Limb (tissue), 2 donors: ENCODE data around the gene KLHL29.

Experiments
- DNase-seq, 2 donors: peaks; one replicate each; pipeline ENCODE4 v3.0.0-alpha.2; 2016; ENCODE audit errors: extremely low spot score in 2 of 2

KLHL29 gene

DNA sequence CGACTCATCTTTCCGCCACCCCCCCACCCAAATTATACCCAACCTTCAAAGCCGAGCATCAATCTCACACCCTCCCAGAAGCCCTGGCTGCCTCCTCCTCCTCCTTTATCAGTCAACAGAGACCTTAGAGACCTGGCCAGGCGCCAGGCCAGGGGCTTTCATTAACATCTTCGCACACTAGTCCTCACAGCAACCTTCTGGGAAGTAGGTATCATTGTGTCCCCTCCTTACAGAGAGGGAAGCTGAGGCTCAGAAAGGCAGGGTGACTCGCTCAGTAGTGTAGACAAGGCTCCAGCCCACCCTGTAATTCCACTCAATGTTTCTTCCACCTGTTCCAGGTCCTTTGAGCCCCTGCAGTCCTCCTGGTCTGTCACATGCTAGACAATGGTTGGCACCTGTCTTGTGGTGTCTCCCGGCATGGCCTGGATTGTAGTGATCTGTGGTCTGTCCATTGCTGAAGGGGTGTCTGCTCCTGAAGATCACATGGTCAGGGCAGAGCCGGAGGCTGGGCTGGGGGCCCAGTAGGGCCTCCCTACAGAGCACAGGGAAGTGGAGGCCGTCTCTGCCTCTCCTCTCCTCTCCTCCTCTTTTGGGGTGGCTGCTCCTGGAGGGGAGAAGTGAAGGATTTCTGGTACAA is 36.0 kb downstream of the KLHL29 start:
- peak in 1 of 2 donors; percentile 28 for DNase-seq

DNA sequence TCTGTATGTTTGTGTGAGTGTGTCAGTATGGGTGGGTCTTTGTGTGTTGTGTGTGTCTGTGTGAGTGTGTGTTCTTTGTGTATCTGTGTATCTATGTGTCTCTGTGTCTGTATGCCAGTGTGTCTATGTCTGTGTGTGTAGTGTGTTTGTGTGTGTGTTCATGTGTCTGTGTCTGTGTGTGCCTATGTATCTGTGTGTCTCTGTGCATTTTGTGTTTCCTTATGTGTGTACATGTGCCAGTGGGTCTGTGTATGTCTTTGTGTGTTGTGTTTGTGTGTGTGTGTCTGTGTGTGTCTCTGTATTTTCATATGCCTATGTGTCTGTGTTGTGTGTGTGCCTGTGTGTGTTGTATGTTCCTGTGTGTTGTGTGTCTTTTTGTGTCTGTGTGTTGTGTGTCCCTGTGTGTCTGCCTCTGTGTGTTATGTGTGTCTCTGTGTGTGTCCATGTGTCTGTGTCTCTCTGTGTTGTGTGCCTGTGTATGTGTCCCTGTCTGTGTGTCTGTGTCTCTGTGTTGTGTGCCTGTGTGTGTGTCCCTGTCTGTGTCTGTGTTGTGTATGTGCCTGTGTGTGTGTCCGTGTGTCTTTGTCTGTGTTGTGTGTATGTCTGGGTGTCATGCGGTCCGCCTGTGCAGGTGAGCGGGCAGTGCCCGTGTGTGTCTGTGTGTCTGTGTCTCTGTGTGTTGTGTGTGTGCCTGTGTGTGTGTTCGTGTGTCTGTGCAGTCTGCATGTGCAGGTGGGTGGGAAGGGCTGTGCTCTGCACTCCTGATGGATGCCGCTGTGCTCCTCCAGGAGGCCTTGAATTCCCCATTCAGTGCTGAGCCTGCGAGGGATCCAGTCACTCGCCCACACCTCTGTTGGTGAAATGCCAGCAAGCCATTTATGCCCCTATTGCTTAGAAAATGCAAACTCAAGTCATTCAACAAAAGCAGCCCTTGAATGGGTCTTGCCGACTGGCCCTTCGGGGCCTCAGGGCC is 37.4 kb downstream of the KLHL29 start:
- peak in 1 of 2 donors; percentile 42 for DNase-seq

- peak in 1 of 2 donors; percentile 29 for DNase-seq
Observed at GRCh38 chr2:23423062-23423872, 38.3 kb downstream of the KLHL29 start.

DNA sequence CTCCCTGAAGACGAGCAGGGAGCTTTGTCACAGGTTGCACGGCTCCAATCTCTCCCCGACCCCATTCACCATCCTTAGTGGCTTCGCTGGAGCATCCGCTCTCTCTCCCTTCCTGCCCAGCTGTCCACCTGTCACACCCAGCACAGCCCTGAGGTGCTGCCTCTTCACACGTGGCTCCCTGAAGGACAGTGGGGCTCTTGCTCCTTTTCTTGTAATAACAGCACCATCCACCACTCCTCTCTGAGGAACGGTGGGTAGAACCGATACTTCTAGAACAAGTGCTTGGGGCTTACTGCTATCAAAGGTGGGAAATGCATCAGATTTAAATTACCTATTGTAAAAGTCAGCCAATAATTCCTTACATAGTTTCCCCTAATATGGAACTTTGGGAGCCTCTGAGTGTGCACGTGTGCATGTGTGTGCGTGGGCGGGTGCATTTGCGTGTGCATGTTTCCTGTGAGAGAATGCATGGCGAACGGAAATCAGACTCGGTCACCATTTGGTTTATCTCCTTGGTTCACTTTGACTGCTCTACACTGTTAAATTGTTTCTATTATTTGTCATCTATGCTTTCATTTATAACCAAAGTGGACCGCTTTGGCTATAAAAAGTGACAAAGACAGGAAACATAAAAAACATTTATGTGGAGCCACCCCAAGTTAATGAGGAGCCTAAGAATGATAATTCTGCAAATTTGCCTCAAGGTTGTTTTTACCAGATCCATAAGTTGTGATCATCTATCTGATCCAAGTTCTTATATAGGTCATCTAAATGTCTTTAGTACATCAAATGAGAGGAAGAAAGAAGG is 39.1 kb downstream of the KLHL29 start:
- DNase-seq, result peak in 1 of 2 donors; percentile 21

DNA sequence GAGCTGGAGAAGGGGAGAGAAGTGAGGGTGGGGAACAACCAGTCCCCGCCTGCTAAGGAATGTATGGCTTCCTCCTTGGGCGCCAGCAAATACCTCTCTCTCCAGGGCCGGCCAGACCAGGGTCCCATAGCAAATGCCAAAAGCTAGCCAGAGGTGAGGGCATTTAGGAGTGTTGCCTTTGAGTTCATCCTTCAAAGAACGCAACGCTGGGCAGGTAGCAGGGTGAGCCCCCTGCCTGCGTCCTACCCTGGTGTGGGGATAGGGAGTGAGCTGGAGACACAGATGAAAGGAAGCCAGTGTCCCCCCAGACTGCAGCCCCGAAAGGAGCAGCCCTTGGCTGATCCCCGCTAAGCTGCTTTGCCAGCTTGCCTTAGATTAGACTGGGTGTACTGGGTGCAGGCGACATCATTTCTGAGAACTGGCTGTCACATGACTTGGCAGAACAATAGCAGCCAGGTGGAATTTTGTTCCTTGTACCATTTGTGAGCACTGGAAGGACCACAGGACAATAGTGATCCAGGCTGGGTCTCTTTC is 40.4 kb downstream of the KLHL29 start:
- DNase-seq, result peak in 1 of 2 donors; percentile 26

DNA sequence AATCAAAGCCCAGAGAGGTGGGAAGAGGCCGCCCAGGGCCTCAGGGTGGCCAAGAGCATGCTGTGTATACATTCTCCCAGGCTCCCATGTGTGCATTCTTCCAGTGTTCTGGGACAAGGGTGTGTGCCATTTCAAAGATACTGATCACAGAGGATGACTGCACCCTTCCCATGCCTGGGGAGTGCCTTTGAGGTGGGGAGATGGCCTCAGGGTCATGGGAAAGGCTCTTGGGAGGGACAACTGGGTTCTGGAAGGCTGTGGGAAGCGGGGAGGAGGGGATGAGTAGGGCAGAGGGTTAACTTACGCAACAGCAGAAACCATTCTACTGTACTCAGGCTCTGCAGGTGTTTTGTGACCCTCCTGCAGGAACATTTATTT is 40.9 kb downstream of the KLHL29 start:
- no peak for DNase-seq

GRCh38 chr2:23426263-23426905 is 41.4 kb downstream of the KLHL29 start:
- peak in 1 of 2 donors; percentile 39 for DNase-seq

DNA sequence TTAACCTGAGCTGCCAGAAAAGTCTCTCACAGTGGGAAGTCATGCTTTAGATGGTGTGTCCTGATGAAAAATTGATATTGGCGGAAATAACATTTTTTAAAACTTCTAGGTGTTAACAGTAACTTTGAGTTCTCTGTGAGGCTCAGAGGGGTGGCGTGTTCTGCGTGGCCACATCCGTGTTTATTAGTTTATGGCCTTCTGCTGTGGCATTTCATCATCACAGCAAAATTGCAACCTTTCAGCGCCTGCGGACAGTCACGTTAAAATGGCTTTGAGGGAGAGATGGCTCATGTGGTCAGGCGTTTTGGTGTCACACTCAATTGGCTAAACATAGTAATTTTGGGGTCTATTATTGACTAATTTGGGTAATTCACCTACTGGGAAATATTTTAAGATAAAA is 42.4 kb downstream of the KLHL29 start:
- DNase-seq, result no peak

GRCh38 chr2:23427976-23428375 is 43.0 kb downstream of the KLHL29 start:
- DNase-seq, result peak in 1 of 2 donors; percentile 26

GRCh38 chr2:23429036-23429435 is 44.1 kb downstream of the KLHL29 start:
- peak in 1 of 2 donors; percentile 19 for DNase-seq

GRCh38 chr2:23430263-23430662 is 45.3 kb downstream of the KLHL29 start:
- DNase-seq, result peak in 1 of 2 donors; percentile 27

DNA sequence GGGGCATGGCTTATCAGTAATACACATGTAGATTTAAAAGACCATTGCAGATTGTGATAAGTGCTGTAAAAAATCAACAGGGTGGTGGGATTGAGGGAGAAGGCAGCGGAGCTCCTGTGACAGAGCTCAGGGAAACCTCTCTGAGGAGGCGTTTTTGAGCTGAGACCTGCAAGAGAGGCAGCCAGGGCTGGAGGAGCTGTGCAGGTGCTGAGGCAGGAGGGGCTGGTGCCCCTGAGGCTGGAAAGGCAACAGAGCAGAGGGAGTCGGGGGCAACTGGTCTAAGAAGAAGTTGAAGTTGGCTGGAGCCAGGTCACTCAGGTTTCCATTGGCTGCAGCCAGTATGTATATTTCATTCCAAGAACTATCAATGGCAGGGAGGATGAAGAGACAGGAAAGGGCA is 47.6 kb downstream of the KLHL29 start:
- DNase-seq, result peak in 1 of 2 donors; percentile 5

DNA sequence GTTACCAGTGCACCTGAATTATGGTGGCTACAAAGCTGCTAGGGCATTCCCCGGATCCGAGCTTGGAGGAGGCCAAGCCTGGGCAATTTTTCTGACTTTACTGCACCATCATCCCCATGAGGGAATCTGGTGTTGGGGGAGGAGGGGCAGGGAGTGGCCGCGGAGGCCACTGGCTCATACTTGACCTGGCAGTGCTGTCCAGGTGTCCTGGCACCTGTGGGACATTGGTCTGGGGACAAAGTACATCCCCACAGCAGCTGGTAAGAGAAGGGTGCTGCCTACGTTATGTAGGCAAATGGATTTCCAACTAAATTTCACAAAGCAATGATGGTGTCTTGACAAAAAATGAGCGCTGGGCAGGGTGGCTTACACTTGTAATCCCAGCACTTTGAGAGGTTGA is 48.3 kb downstream of the KLHL29 start:
- no peak for DNase-seq

DNA sequence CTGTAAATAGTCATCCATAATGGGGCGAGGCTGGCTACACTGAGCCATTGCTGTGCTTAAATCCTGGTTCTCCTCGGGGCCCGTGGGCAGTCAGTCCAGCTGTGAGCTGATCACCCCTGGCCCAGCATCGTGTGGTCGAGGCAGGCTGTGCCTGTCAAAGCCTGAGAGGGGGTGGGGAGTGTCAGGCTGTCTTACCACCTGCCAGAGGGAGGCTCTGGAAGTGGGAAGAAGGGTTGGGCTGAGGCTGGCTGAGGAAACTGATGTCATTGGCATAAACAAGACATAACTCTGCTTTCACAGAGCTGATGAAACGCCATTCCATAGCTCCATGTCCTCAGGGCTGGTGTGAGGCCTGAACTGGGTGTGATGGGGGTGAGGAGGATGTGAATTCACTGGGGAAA is 49.7 kb downstream of the KLHL29 start:
- DNase-seq, result no peak

- no peak for DNase-seq
Observed at GRCh38 chr2:23435250-23436035, 50.5 kb downstream of the KLHL29 start.

- DNase-seq, result no peak
Observed at GRCh38 chr2:23436346-23437098, 51.5 kb downstream of the KLHL29 start.

- no peak for DNase-seq
Observed at GRCh38 chr2:23441414-23441813, 56.4 kb downstream of the KLHL29 start.

GRCh38 chr2:23445450-23445868 is 60.5 kb downstream of the KLHL29 start:
- no peak for DNase-seq

- DNase-seq, result no peak
Observed at GRCh38 chr2:23446916-23447315, 61.9 kb downstream of the KLHL29 start.
